ENCODE data around the gene WWP2. TPM values are rescaled to one million over a fixed set of nuclear protein-coding genes. Genes with fewer than 3 reads are reported as not detected.

WWP2 gene
- total RNA-seq, 4 donors from 2014 or later, result 21.9 to 32.8 (median 27.8) TPM

DNA sequence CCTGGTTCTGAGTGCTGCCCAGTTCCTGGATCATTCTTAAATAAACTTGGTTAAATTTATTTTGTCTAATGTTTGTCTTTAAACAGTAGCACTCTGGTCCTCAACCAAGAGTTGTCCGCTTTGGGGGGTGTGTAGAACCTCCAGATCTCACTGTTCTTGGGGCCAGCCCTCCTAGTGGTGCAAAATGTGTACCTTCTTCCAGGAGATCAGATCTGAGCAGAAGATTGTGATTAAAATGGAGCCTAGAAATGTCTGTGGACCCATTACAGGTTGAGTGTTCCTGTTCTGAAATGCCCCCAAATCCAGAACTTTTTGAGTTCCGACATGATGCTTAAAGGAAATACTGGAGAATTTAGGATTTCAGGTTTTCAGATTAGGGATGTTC is 143.0 kb downstream of the WWP2 start:
- no peak for TF ChIP-seq EP300 (IDR thresholded peaks at IDR 0.05)
- TF ChIP-seq, protein P1, sequence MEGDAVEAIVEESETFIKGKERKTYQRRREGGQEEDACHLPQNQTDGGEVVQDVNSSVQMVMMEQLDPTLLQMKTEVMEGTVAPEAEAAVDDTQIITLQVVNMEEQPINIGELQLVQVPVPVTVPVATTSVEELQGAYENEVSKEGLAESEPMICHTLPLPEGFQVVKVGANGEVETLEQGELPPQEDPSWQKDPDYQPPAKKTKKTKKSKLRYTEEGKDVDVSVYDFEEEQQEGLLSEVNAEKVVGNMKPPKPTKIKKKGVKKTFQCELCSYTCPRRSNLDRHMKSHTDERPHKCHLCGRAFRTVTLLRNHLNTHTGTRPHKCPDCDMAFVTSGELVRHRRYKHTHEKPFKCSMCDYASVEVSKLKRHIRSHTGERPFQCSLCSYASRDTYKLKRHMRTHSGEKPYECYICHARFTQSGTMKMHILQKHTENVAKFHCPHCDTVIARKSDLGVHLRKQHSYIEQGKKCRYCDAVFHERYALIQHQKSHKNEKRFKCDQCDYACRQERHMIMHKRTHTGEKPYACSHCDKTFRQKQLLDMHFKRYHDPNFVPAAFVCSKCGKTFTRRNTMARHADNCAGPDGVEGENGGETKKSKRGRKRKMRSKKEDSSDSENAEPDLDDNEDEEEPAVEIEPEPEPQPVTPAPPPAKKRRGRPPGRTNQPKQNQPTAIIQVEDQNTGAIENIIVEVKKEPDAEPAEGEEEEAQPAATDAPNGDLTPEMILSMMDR (IDR thresholded peaks at IDR 0.05), result no peak
- no peak for TF ChIP-seq POLR2AphosphoS5 (IDR thresholded peaks at IDR 0.05)
- no peak for TF ChIP-seq POLR2A (IDR thresholded peaks at IDR 0.05; ENCODE audit: low read depth)
- H3K4me1 ChIP-seq, result peaks cover 0 to 10% (median 5%) of the 10 kb centered on the region in 4 donors
- H3K36me3 ChIP-seq, result peaks cover 0 to 20% (median 16%) of the 10 kb centered on the region in 4 donors
- H3K27me3 ChIP-seq, result no peaks in the 10 kb centered on the region
- no peak overlapping the region for H3K27ac ChIP-seq (replicated peaks in 1 of 4)
- DNase-seq (ENCODE audit: extremely low spot score), result no peak
- 79% methylated on average over 2 of the region's 2 CpGs for WGBS
- no peak overlapping the region for H3K4me3 ChIP-seq
- H3K9me3 ChIP-seq, result no peaks in the 10 kb centered on the region
- intact Hi-C loops (cut with DNase I), result no loop called here

DNA sequence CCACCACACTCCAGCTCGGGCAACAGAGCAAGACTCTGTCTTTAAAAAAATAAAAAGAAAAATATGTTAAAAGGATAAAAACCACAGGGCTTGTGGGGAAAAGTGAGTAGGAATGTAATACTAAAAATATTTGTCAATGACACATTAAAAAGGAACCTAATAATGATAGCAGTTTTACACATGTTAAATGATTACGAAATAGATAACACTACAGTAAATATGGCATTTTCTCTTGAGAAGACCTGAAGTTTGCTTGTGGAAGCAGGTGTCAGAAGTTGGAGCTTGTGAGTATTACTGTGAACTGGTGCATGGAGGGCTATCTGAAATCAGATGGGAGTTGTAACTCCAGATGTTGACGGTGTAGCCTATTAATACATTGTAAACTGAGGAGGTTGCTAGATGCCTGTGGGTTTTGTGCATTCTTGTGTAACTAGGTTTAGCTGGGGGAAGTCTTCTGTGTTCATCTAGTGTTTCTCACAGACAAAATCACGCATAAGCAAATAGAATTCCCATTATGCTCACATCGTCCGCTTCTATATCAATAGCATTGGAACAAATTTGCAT is 144.8 kb downstream of the WWP2 start:
- 92% methylated on average over 6 of the region's 6 CpGs for WGBS

DNA sequence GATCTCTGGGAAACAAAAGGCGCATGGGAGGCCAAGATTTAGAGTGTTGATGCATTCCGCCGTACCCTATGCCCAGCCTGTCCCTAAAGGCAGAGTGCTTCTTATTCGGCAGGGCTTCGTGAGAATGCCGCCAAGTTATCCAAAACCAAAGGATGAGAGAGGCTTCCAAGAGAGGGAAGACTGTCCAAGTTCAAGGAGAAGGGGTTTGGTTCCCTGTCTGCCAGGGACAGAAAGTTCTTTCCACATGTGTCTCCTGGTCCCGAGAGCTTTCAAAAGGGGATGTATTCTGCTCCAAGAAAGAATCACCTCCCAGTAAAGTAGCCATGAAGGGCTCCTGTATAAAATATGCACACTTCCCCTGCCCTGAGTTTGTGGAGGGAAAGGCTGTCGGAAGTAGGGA is 146.9 kb downstream of the WWP2 start:
- DNase-seq (ENCODE audit: extremely low spot score), result no peak
- H3K27me3 ChIP-seq, result no peaks in the 10 kb centered on the region
- intact Hi-C loops (cut with DNase I), result no loop called here
- H3K27ac ChIP-seq (replicated peaks in 1 of 4), result no peak overlapping the region
- peaks cover 0 to 10% (median 5%) of the 10 kb centered on the region in 4 donors for H3K4me1 ChIP-seq
- H3K4me3 ChIP-seq, result no peak overlapping the region
- 96% methylated on average over 8 of the region's 8 CpGs for WGBS
- peaks cover 0 to 36% (median 28%) of the 10 kb centered on the region in 4 donors for H3K36me3 ChIP-seq
- TF ChIP-seq POLR2AphosphoS5 (IDR thresholded peaks at IDR 0.05) (no peak), EP300 (IDR thresholded peaks at IDR 0.05) (no peak)
- H3K9me3 ChIP-seq, result no peaks in the 10 kb centered on the region

More for the DNA sequence above, 144.8 kb downstream of the WWP2 start:
- no peaks in the 10 kb centered on the region for H3K9me3 ChIP-seq
- DNase-seq (ENCODE audit: extremely low spot score), result no peak
- H3K36me3 ChIP-seq, result peaks cover 0 to 35% (median 30%) of the 10 kb centered on the region in 4 donors
- H3K27me3 ChIP-seq, result no peaks in the 10 kb centered on the region
- H3K4me1 ChIP-seq, result peaks cover 0 to 10% (median 5%) of the 10 kb centered on the region in 4 donors
- no peak for TF ChIP-seq POLR2A (IDR thresholded peaks at IDR 0.05; ENCODE audit: low read depth)
- TF ChIP-seq EP300 (IDR thresholded peaks at IDR 0.05), result no peak
- TF ChIP-seq, protein P1 (IDR thresholded peaks at IDR 0.05), result no peak
- no peak for TF ChIP-seq POLR2AphosphoS5 (IDR thresholded peaks at IDR 0.05)
- intact Hi-C loops (cut with DNase I), result no loop called here
- H3K27ac ChIP-seq (replicated peaks in 1 of 4), result no peak overlapping the region
- H3K4me3 ChIP-seq, result no peak overlapping the region

DNA sequence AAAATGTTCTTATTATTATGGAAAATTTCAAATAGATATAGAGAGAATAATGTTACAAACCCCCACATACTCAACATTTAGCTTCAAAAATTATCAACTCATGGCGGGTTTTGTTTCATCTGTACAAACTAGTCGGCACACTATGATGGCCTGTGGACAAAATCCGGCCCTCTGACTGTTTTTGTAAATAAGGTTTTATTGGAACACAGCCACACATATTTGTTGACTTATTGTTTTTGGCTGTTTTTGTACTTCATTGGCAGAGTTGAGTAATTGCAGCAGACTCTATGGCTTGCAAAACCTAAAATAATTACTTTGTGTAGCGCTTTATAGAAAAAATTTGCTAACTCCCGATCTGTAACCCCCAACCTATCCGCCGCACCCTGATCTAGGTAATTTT is 147.6 kb downstream of the WWP2 start:
- 95% methylated on average over 7 of the region's 7 CpGs for WGBS
- no peak for DNase-seq (ENCODE audit: extremely low spot score)
- peaks cover 0 to 36% (median 28%) of the 10 kb centered on the region in 4 donors for H3K36me3 ChIP-seq
- H3K9me3 ChIP-seq, result no peaks in the 10 kb centered on the region
- H3K27me3 ChIP-seq, result no peaks in the 10 kb centered on the region
- peaks cover 0 to 5% (median 2%) of the 10 kb centered on the region in 4 donors for H3K4me1 ChIP-seq
- no peak overlapping the region for H3K27ac ChIP-seq (replicated peaks in 1 of 4)
- H3K4me3 ChIP-seq, result no peak overlapping the region
- TF ChIP-seq POLR2A (IDR thresholded peaks at IDR 0.05; ENCODE audit: low read depth) (no peak), POLR2AphosphoS5 (IDR thresholded peaks at IDR 0.05) (no peak), EP300 (IDR thresholded peaks at IDR 0.05) (no peak)
- TF ChIP-seq, protein P1 (IDR thresholded peaks at IDR 0.05), result no peak
- intact Hi-C loops (cut with DNase I), result no loop called here

DNA sequence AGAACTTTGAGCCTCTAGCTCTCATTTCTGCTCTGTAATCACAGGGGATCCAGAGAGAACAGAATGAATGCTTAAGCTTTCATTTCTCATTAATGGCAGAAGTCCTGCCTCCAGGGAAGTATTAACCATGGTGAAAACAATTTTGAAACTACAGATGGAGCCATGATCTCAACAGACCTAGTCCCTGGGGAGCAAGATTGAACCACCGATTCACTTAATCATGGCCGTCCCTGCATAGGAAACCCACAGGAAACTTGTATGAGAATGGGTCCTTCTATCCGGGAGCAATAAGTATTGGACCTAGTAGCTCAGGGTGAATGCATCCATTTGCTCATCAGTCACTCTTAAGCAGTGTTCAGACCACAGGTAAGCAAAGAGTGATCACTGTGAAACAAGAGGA is 148.8 kb downstream of the WWP2 start:
- peaks cover 0 to 36% (median 28%) of the 10 kb centered on the region in 4 donors for H3K36me3 ChIP-seq
- H3K27me3 ChIP-seq, result no peaks in the 10 kb centered on the region
- TF ChIP-seq POLR2AphosphoS5 (IDR thresholded peaks at IDR 0.05) (no peak), EP300 (IDR thresholded peaks at IDR 0.05) (no peak), POLR2A (IDR thresholded peaks at IDR 0.05; ENCODE audit: low read depth) (no peak)
- TF ChIP-seq, protein P1 (IDR thresholded peaks at IDR 0.05), result no peak
- no peaks in the 10 kb centered on the region for H3K9me3 ChIP-seq
- no peak for DNase-seq (ENCODE audit: extremely low spot score)
- no peaks in the 10 kb centered on the region for H3K4me1 ChIP-seq
- 67% methylated on average over 3 of the region's 3 CpGs for WGBS
- no peak overlapping the region for H3K27ac ChIP-seq (replicated peaks in 1 of 4)
- H3K4me3 ChIP-seq, result no peak overlapping the region
- intact Hi-C loops (cut with DNase I), result no loop called here
